GM12878 (cell line): ENCODE data around the gene NEFH. TPM values are rescaled to one million over a fixed set of nuclear protein-coding genes. Genes with fewer than 3 reads are reported as not detected.

ENCODE experiments used
- ATAC-seq: fragments of 200-7000 bp; cut with Tn5 transposase; 3 replicates; pipeline ENCODE4 v1.9.1; 2020; ENCODE audit warnings: mild to moderate bottlenecking, moderate library complexity
- BruUV-seq: library from RNA; stranded (reverse); fragments of 400-500 nt; replicated peaks from 2 replicates; lab custom pipeline; 2021; lab: Mats Ljungman, UMichigan
- CTCF ChIA-PET: fragments of 300-600 bp; sonication (Branson Sonifier 250); formaldehyde crosslinking; extraction: SDS; loops from one replicate; lab custom pipeline; 2021; ENCODE audit warnings: inconsistent platforms; lab: Yijun Ruan, JAX
- POLR2A ChIA-PET: fragments of 350-600 bp; formaldehyde crosslinking; extraction: SDS; loops from one replicate; lab custom pipeline; 2021; ENCODE audit warnings: inconsistent platforms; lab: Charles Lee
- RAD21 ChIA-PET: fragments of 300-600 bp; sonication (Branson Sonifier 250); formaldehyde crosslinking; loops from one replicate; lab custom pipeline; 2023; ENCODE audit warnings: antibody characterized with exemption; ENCODE audit not compliant: unreplicated experiment; lab: Charles Lee
- SMC1A ChIA-PET: fragments of 300-600 bp; sonication (Branson Sonifier 250); formaldehyde crosslinking; loops from one replicate; lab custom pipeline; 2023; ENCODE audit not compliant: unreplicated experiment, uncharacterized antibody; lab: Charles Lee
- DNase-seq: peaks from one replicate; pipeline ENCODE4 v3.0.0-alpha.2; 2011; ENCODE audit warnings: low read depth, low spot score
- FAIRE-seq: peaks from 3 replicates; lab custom pipeline; 2011; peaks lifted over from hg19 to GRCh38; lab: Jason Lieb, UNC
- H2AFZ ChIP-seq: 2 replicates; pipeline ENCODE4 v1.6.0; 2011; ENCODE audit warnings: low read depth, low read length, control low read depth; ENCODE audit not compliant: control insufficient read depth
- H3K27ac ChIP-seq: 2 replicates; pipeline ENCODE4 v1.5.1; 2011; ENCODE audit warnings: control low read depth; ENCODE audit not compliant: control insufficient read depth, insufficient read depth
- H3K27me3 ChIP-seq, 2 experiments: replicated peaks in 1 of 2; 2 replicates each; pipeline versions ENCODE4 v1.6.0 to v1.6.1; 2011; ENCODE audit warnings: low read length in 1 of 2; ENCODE audit not compliant: control insufficient read depth in 2 of 2, insufficient read depth in 2 of 2
- H3K36me3 ChIP-seq, 2 experiments: 2 replicates each; pipeline ENCODE4 v1.5.1; 2011; ENCODE audit warnings: low read length in 1 of 2; ENCODE audit not compliant: control insufficient read depth in 2 of 2, insufficient read depth in 2 of 2
- H3K4me1 ChIP-seq: 2 replicates; pipeline ENCODE4 v1.6.1; 2011; ENCODE audit warnings: mild to moderate bottlenecking, low read length, moderate library complexity, mixed read lengths; ENCODE audit not compliant: control insufficient read depth, insufficient read depth
- H3K4me2 ChIP-seq: 2 replicates; pipeline ENCODE4 v1.6.0; 2011; ENCODE audit warnings: control low read depth; ENCODE audit not compliant: control insufficient read depth, insufficient read depth
- H3K4me3 ChIP-seq: fragments of 200-600 bp; sonication (generic); 2 replicates; pipeline ENCODE4 v1.5.1; 2016
- H3K79me2 ChIP-seq: 2 replicates; pipeline ENCODE4 v1.6.0; 2011; ENCODE audit warnings: low read length; ENCODE audit not compliant: control insufficient read depth, insufficient read depth
- H3K9ac ChIP-seq: 2 replicates; pipeline ENCODE4 v1.8.0; 2011; ENCODE audit warnings: low read length, control low read depth, mixed read lengths; ENCODE audit not compliant: control insufficient read depth, insufficient read depth
- H3K9me3 ChIP-seq: replicated peaks from 3 replicates; pipeline ENCODE4 v1.5.1; 2011; ENCODE audit warnings: mild to moderate bottlenecking, low read length; ENCODE audit not compliant: control insufficient read depth, insufficient read depth
- H4K20me1 ChIP-seq: 2 replicates; pipeline ENCODE4 v1.6.0; 2011; ENCODE audit not compliant: control insufficient read depth, insufficient read depth
- BHLHE40 ChIP-seq, 2 experiments: fragments of 450-650 bp in 1 of 2; IDR thresholded peaks; 2 replicates each; pipeline ENCODE4 v1.6.1; 2011 to 2017; ENCODE audit warnings: low read depth in 2 of 2, borderline replicate concordance in 1 of 2, improper control_type of control experiment in 1 of 2, low read length in 1 of 2, mild to moderate bottlenecking in 1 of 2
- BMI1 ChIP-seq: fragments of 450-650 bp; IDR thresholded peaks from 2 replicates; pipeline ENCODE4 v1.6.1; 2016; ENCODE audit warnings: mild to moderate bottlenecking, moderate library complexity, borderline replicate concordance
- GABPA ChIP-seq: IDR thresholded peaks from 2 replicates; pipeline ENCODE4 v1.6.1; 2014; ENCODE audit warnings: antibody characterized with exemption, low read depth, mild to moderate bottlenecking, inconsistent platforms
- NFXL1 ChIP-seq: fragments of 450-650 bp; IDR thresholded peaks from 2 replicates; pipeline ENCODE4 v1.6.1; 2017; ENCODE audit warnings: antibody characterized with exemption, mild to moderate bottlenecking, borderline replicate concordance
- SIX5 ChIP-seq: IDR thresholded peaks from 2 replicates; pipeline ENCODE4 v1.6.1; 2011; ENCODE audit warnings: mild to moderate bottlenecking, low read depth, low read length, moderate library complexity; ENCODE audit not compliant: severe bottlenecking
- YBX1 ChIP-seq: fragments of 450-650 bp; IDR thresholded peaks from 2 replicates; pipeline ENCODE4 v1.6.1; 2016; ENCODE audit warnings: antibody characterized with exemption
- YY1 ChIP-seq: IDR thresholded peaks from 2 replicates; pipeline ENCODE4 v1.6.1; 2011; ENCODE audit warnings: low read depth, mild to moderate bottlenecking, low read length
- ZNF217 ChIP-seq: fragments of 450-650 bp; IDR thresholded peaks from 2 replicates; pipeline ENCODE4 v1.6.1; 2017; ENCODE audit warnings: antibody characterized with exemption, mild to moderate bottlenecking
- WGBS: methylation state at CpG from one replicate; pipeline ENCODE4 v1.1.6; 2016; ENCODE audit warnings: low lambda C conversion rate; ENCODE audit not compliant: insufficient replicate concordance, insufficient coverage; ENCODE audit errors: missing lambda C conversion rate; 5-methylcytosine and 5-hydroxymethylcytosine counted together
- in situ Hi-C: fragments of 300-500 bp; cut with MboI; formaldehyde crosslinking; loops from 9 replicates; pipeline ENCODE4 v1.14.3; 2018; ENCODE audit warnings: mixed read lengths
- intact Hi-C: fragments of 100-400 bp; cut with micrococcal nuclease; formaldehyde crosslinking; loops from one replicate; pipeline ENCODE4 v1.14.2; 2022; ENCODE audit not compliant: unreplicated experiment
- polyA plus RNA-seq, 11 experiments: library from polyadenylated mRNA; depleted of rRNA in 4 of 11; unstranded in 6 of 11; stranded (reverse) in 5 of 11; fragments of >200 nt; fragmentation: Nextera tagmentation in 4 of 11; fragmentation: Illumina TruSeq in 1 of 11; extraction: Ambion mirVana in 4 of 11; extraction: Trizol in 1 of 11; gene quantifications; 1 replicate in 1 of 11; 2 replicates in 10 of 11; pipeline versions ENCODE4 v1.2.1 to v1.2.3, GENCODE V29; 2011 to 2016; ENCODE audit warnings: inconsistent platforms in 2 of 11, missing spikeins in 2 of 11, low read depth in 1 of 11
- total RNA-seq, 4 experiments: library from RNA; depleted of rRNA in 3 of 4; stranded (reverse); fragments of >200 nt in 3 of 4; fragmentation: Illumina TruSeq in 1 of 4; extraction: Trizol in 1 of 4; gene quantifications; 2 replicates each; pipeline versions ENCODE4 v1.2.1 to v1.2.3, GENCODE V29; 2013 to 2021
- TF ChIP-seq, protein P1 (sequence below): IDR thresholded peaks from 2 replicates; pipeline ENCODE4 v1.6.1; 2012; ENCODE audit warnings: low read depth, low read length, improper control_type of control experiment
- TF ChIP-seq, protein P2 (sequence below): fragments of 450-650 bp; IDR thresholded peaks from 2 replicates; pipeline ENCODE4 v1.6.1; 2017; ENCODE audit warnings: mild to moderate bottlenecking, low read depth, inconsistent platforms; ENCODE audit not compliant: poor library complexity, severe bottlenecking

The NEFH gene
- total and polyA plus RNA-seq, 10 of the 15 experiments (the other 5 are each of a cell fraction or from before 2014, with no cell fraction given), result 0.02 to 0.25 (median 0.09) TPM

DNA sequence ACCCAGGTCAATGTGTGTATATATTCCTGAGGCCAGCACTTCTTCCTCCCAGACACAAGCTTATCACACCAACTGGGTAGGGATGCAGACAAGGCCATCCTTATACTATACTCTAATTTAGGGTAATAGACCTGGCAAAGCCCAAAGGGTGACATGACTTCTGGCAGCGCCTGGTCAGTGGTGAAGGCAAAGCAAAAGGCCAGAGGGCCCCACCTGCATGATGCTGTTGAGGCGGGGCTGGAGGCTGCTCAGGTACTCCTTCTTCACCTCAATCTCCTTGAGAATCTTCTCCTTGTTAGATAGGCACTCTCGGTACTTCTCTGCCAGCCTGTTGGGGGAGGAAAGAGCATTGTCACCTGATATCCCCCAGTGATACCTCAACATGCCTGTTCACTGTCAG is 56.4 kb downstream of the NEFH start (continued):
- no peak for TF ChIP-seq BHLHE40 (IDR thresholded peaks at IDR 0.05; ENCODE audit: borderline replicate concordance in 1 of 2, low read depth in 2 of 2, low read length in 1 of 2)
- TF ChIP-seq SIX5, result no peak
- TF ChIP-seq, protein P1, sequence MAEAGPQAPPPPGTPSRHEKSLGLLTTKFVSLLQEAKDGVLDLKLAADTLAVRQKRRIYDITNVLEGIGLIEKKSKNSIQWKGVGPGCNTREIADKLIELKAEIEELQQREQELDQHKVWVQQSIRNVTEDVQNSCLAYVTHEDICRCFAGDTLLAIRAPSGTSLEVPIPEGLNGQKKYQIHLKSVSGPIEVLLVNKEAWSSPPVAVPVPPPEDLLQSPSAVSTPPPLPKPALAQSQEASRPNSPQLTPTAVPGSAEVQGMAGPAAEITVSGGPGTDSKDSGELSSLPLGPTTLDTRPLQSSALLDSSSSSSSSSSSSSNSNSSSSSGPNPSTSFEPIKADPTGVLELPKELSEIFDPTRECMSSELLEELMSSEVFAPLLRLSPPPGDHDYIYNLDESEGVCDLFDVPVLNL, result no peak

DNA sequence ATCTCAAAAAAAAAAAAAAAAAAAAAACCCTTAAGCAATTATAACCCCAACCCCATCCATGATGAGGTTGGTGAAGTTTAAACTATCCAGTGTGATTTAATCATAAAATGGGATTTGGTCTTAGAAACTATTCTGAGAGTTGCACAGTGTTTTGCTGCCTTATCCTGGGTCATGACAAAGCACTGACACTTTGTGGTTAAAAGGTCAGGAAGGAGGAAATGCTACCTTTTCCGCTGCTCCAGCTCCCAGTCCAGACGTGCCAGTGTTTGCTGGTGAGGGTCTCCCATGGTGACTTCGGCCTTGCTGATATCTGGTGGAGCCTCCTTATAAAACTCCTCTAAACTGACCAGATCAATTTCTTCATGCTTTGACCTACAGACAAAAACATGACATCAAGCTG is 59.1 kb downstream of the NEFH start:
- H4K20me1 ChIP-seq, result no peaks in the 10 kb centered on the region; the same call in 1 of the 2 replicates
- intact Hi-C loops, result no loop called here
- CTCF ChIA-PET, result no interaction called here
- SMC1A ChIA-PET, result no interaction called here
- no peak overlapping the region for H3K27ac ChIP-seq
- H3K79me2 ChIP-seq, result no peaks in the 10 kb centered on the region
- H3K36me3 ChIP-seq, result peaks cover 7 to 25% of the 10 kb centered on the region in 2 experiments
- no peak overlapping the region for H3K4me3 ChIP-seq
- no TSS peak for BruUV-seq
- H3K9me3 ChIP-seq, result no peaks in the 10 kb centered on the region
- TF ChIP-seq, protein P2, sequence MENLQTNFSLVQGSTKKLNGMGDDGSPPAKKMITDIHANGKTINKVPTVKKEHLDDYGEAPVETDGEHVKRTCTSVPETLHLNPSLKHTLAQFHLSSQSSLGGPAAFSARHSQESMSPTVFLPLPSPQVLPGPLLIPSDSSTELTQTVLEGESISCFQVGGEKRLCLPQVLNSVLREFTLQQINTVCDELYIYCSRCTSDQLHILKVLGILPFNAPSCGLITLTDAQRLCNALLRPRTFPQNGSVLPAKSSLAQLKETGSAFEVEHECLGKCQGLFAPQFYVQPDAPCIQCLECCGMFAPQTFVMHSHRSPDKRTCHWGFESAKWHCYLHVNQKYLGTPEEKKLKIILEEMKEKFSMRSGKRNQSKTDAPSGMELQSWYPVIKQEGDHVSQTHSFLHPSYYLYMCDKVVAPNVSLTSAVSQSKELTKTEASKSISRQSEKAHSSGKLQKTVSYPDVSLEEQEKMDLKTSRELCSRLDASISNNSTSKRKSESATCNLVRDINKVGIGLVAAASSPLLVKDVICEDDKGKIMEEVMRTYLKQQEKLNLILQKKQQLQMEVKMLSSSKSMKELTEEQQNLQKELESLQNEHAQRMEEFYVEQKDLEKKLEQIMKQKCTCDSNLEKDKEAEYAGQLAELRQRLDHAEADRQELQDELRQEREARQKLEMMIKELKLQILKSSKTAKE, result no peak
- TF ChIP-seq BMI1, result no peak
- TF ChIP-seq YBX1, result no peak
- TF ChIP-seq NFXL1, result no peak
- no peak for TF ChIP-seq GABPA
- TF ChIP-seq ZNF217, result no peak
- TF ChIP-seq YY1, result no peak
- DNase-seq (no peak), FAIRE-seq (no peak), ATAC-seq (no peak)
- H3K4me2 ChIP-seq, result no peak overlapping the region
- no peaks in the 10 kb centered on the region for H3K27me3 ChIP-seq
- no peak overlapping the region for H2AFZ ChIP-seq
- POLR2A ChIA-PET, result no interaction called here
- H3K9ac ChIP-seq, result no peak overlapping the region
- in situ Hi-C loops, result no loop called here
- RAD21 ChIA-PET, result no interaction called here
- WGBS, result 100% methylated on average over 3 of the region's 3 CpGs
- no peaks in the 10 kb centered on the region for H3K4me1 ChIP-seq

Other genes with a start within 250 kb of the NEFH start
Only the 7 nearest of the 10 such genes appear.
- not detected in 2 replicates for gene GAS2L1, start 173.6 kb upstream of the NEFH start, total RNA-seq (2014; rRNA removed)
- gene GAS2L1, start 173.6 kb upstream of the NEFH start, total RNA-seq (2014; rRNA removed; fragmentation: Illumina TruSeq; extraction: Trizol), result not detected in 2 replicates
- 0.13 and 0.43 TPM in 2 replicates for gene GAS2L1, start 173.6 kb upstream of the NEFH start, total RNA-seq (2021)
- not detected in 2 replicates for gene GAS2L1, start 173.6 kb upstream of the NEFH start, polyA plus RNA-seq (2011; rRNA removed)
- not detected in 2 replicates for gene GAS2L1, start 173.6 kb upstream of the NEFH start, polyA plus RNA-seq (2014; fragmentation: Illumina TruSeq; extraction: Trizol)
- not detected for gene GAS2L1, start 173.6 kb upstream of the NEFH start, polyA plus RNA-seq (2014; fragmentation: Nextera tagmentation; extraction: Ambion mirVana)
- gene GAS2L1, start 173.6 kb upstream of the NEFH start, polyA plus RNA-seq (2014; rRNA removed), result 0.03 and 0.06 TPM in 2 replicates
- gene GAS2L1, start 173.6 kb upstream of the NEFH start, polyA plus RNA-seq (2016; fragmentation: Nextera tagmentation; extraction: Ambion mirVana), result not detected
- 0.27 TPM in 1 of 2 replicates, not detected in the other for gene RASL10A, start 164.5 kb upstream of the NEFH start, total RNA-seq (2014; rRNA removed)
- gene RASL10A, start 164.5 kb upstream of the NEFH start, total RNA-seq (2014; rRNA removed; fragmentation: Illumina TruSeq; extraction: Trizol), result not detected in 2 replicates
- 0.32 and 0.46 TPM in 2 replicates for gene RASL10A, start 164.5 kb upstream of the NEFH start, total RNA-seq (2021)
- 0.12 TPM in 1 of 2 replicates, not detected in the other for gene RASL10A, start 164.5 kb upstream of the NEFH start, polyA plus RNA-seq (2011; rRNA removed)
- gene RASL10A, start 164.5 kb upstream of the NEFH start, polyA plus RNA-seq (2014; fragmentation: Illumina TruSeq; extraction: Trizol), result not detected in 2 replicates
- gene RASL10A, start 164.5 kb upstream of the NEFH start, polyA plus RNA-seq (2014; fragmentation: Nextera tagmentation; extraction: Ambion mirVana), result not detected
- gene RASL10A, start 164.5 kb upstream of the NEFH start, polyA plus RNA-seq (2014; rRNA removed), result not detected in 2 replicates
- under 1 TPM; 0.17 to 0.24 TPM for gene RASL10A, start 164.5 kb upstream of the NEFH start, polyA plus RNA-seq (2016; fragmentation: Nextera tagmentation; extraction: Ambion mirVana)
- 73.0 and 90.1 TPM in 2 replicates for gene AP1B1, start 91.6 kb upstream of the NEFH start, total RNA-seq (2014; rRNA removed)
- gene AP1B1, start 91.6 kb upstream of the NEFH start, total RNA-seq (2014; rRNA removed; fragmentation: Illumina TruSeq; extraction: Trizol), result 30.0 and 36.1 TPM in 2 replicates
- 87.6 and 91.5 TPM in 2 replicates for gene AP1B1, start 91.6 kb upstream of the NEFH start, total RNA-seq (2021)
- gene AP1B1, start 91.6 kb upstream of the NEFH start, polyA plus RNA-seq (2011; rRNA removed), result 32.2 and 59.4 TPM in 2 replicates
- gene AP1B1, start 91.6 kb upstream of the NEFH start, polyA plus RNA-seq (2014; fragmentation: Illumina TruSeq; extraction: Trizol), result 21.4 and 56.1 TPM in 2 replicates
- gene AP1B1, start 91.6 kb upstream of the NEFH start, polyA plus RNA-seq (2014; fragmentation: Nextera tagmentation; extraction: Ambion mirVana), result 1 to 10 TPM; 2.1 to 5.0 TPM
- 54.9 and 66.6 TPM in 2 replicates for gene AP1B1, start 91.6 kb upstream of the NEFH start, polyA plus RNA-seq (2014; rRNA removed)
- 10 to 100 TPM; 89.1 to 98.6 TPM for gene AP1B1, start 91.6 kb upstream of the NEFH start, polyA plus RNA-seq (2016; fragmentation: Nextera tagmentation; extraction: Ambion mirVana)
- not detected in 2 replicates for gene RFPL1, start 41.6 kb upstream of the NEFH start, total RNA-seq (2014; rRNA removed)
- gene RFPL1, start 41.6 kb upstream of the NEFH start, total RNA-seq (2014; rRNA removed; fragmentation: Illumina TruSeq; extraction: Trizol), result not detected in 2 replicates
- not detected in 2 replicates for gene RFPL1, start 41.6 kb upstream of the NEFH start, total RNA-seq (2021)
- not detected in 2 replicates for gene RFPL1, start 41.6 kb upstream of the NEFH start, polyA plus RNA-seq (2011; rRNA removed)
- not detected in 2 replicates for gene RFPL1, start 41.6 kb upstream of the NEFH start, polyA plus RNA-seq (2014; fragmentation: Illumina TruSeq; extraction: Trizol)
- gene RFPL1, start 41.6 kb upstream of the NEFH start, polyA plus RNA-seq (2014; fragmentation: Nextera tagmentation; extraction: Ambion mirVana), result under 1 TPM in 1 of 2 experiments, not detected in 1; 0.13 TPM
- not detected in 2 replicates for gene RFPL1, start 41.6 kb upstream of the NEFH start, polyA plus RNA-seq (2014; rRNA removed)
- gene RFPL1, start 41.6 kb upstream of the NEFH start, polyA plus RNA-seq (2016; fragmentation: Nextera tagmentation; extraction: Ambion mirVana), result not detected
- gene THOC5, start 73.5 kb downstream of the NEFH start, total RNA-seq (2014; rRNA removed), result 33.9 and 36.2 TPM in 2 replicates
- gene THOC5, start 73.5 kb downstream of the NEFH start, total RNA-seq (2014; rRNA removed; fragmentation: Illumina TruSeq; extraction: Trizol), result 28.3 and 29.1 TPM in 2 replicates
- 40.9 and 44.9 TPM in 2 replicates for gene THOC5, start 73.5 kb downstream of the NEFH start, total RNA-seq (2021)
- 40.4 and 44.9 TPM in 2 replicates for gene THOC5, start 73.5 kb downstream of the NEFH start, polyA plus RNA-seq (2011; rRNA removed)
- gene THOC5, start 73.5 kb downstream of the NEFH start, polyA plus RNA-seq (2014; fragmentation: Illumina TruSeq; extraction: Trizol), result 30.5 and 35.1 TPM in 2 replicates
- 10 to 100 TPM; 20.9 to 40.9 TPM for gene THOC5, start 73.5 kb downstream of the NEFH start, polyA plus RNA-seq (2014; fragmentation: Nextera tagmentation; extraction: Ambion mirVana)
- 27.7 and 29.9 TPM in 2 replicates for gene THOC5, start 73.5 kb downstream of the NEFH start, polyA plus RNA-seq (2014; rRNA removed)
- 10 to 100 TPM; 31.4 TPM for gene THOC5, start 73.5 kb downstream of the NEFH start, polyA plus RNA-seq (2016; fragmentation: Nextera tagmentation; extraction: Ambion mirVana)
- 90.5 and 96.5 TPM in 2 replicates for gene NIPSNAP1, start 100.9 kb downstream of the NEFH start, total RNA-seq (2014; rRNA removed)
- gene NIPSNAP1, start 100.9 kb downstream of the NEFH start, total RNA-seq (2014; rRNA removed; fragmentation: Illumina TruSeq; extraction: Trizol), result 69.9 and 70.2 TPM in 2 replicates
- gene NIPSNAP1, start 100.9 kb downstream of the NEFH start, total RNA-seq (2021), result 77.1 and 85.5 TPM in 2 replicates
- gene NIPSNAP1, start 100.9 kb downstream of the NEFH start, polyA plus RNA-seq (2011; rRNA removed), result 62.1 and 70.2 TPM in 2 replicates
- gene NIPSNAP1, start 100.9 kb downstream of the NEFH start, polyA plus RNA-seq (2014; fragmentation: Illumina TruSeq; extraction: Trizol), result 94.1 and 99.7 TPM in 2 replicates
- gene NIPSNAP1, start 100.9 kb downstream of the NEFH start, polyA plus RNA-seq (2014; fragmentation: Nextera tagmentation; extraction: Ambion mirVana), result 10 to 100 TPM; 27.1 to 38.5 TPM
- 84.0 and 86.5 TPM in 2 replicates for gene NIPSNAP1, start 100.9 kb downstream of the NEFH start, polyA plus RNA-seq (2014; rRNA removed)
- gene NIPSNAP1, start 100.9 kb downstream of the NEFH start, polyA plus RNA-seq (2016; fragmentation: Nextera tagmentation; extraction: Ambion mirVana), result 10 to 100 TPM; 79.6 TPM
- gene NF2, start 123.4 kb downstream of the NEFH start, total RNA-seq (2014; rRNA removed), result 32.0 and 33.9 TPM in 2 replicates
- 24.6 and 24.8 TPM in 2 replicates for gene NF2, start 123.4 kb downstream of the NEFH start, total RNA-seq (2014; rRNA removed; fragmentation: Illumina TruSeq; extraction: Trizol)
- gene NF2, start 123.4 kb downstream of the NEFH start, total RNA-seq (2021), result 44.3 and 49.8 TPM in 2 replicates
- gene NF2, start 123.4 kb downstream of the NEFH start, polyA plus RNA-seq (2011; rRNA removed), result 20.4 and 22.5 TPM in 2 replicates
- gene NF2, start 123.4 kb downstream of the NEFH start, polyA plus RNA-seq (2014; fragmentation: Illumina TruSeq; extraction: Trizol), result 14.3 and 14.7 TPM in 2 replicates
- gene NF2, start 123.4 kb downstream of the NEFH start, polyA plus RNA-seq (2014; fragmentation: Nextera tagmentation; extraction: Ambion mirVana), result 1 to 10 TPM; 2.2 to 3.0 TPM
- 17.4 and 20.6 TPM in 2 replicates for gene NF2, start 123.4 kb downstream of the NEFH start, polyA plus RNA-seq (2014; rRNA removed)
- 10 to 100 TPM; 24.8 to 24.9 TPM for gene NF2, start 123.4 kb downstream of the NEFH start, polyA plus RNA-seq (2016; fragmentation: Nextera tagmentation; extraction: Ambion mirVana)